Gastroesophageal sphincter (tissue), 3 donors: ENCODE data around the gene SMCO2.

ENCODE experiments used
- EP300 ChIP-seq: sonication (generic); formaldehyde crosslinking; IDR thresholded peaks from one replicate; pipeline ENCODE4 v1.6.1; 2017; ENCODE audit warnings: antibody characterized with exemption, mild to moderate bottlenecking
- POLR2A ChIP-seq, 2 donors: fragments of 450-650 bp; IDR thresholded peaks; one replicate each; pipeline ENCODE4 v1.6.1; 2017; ENCODE audit warnings: antibody characterized with exemption in 2 of 2, mild to moderate bottlenecking in 2 of 2, moderate library complexity in 1 of 2
- POLR2AphosphoS5 ChIP-seq: sonication (generic); formaldehyde crosslinking; IDR thresholded peaks from one replicate; pipeline ENCODE4 v1.6.1; 2017; ENCODE audit warnings: antibody characterized with exemption
- TF ChIP-seq, protein P1 (sequence below), 4 experiments: fragments of 200-600 bp in 2 of 4; fragments of 450-650 bp in 2 of 4; sonication (generic) in 1 of 4; IDR thresholded peaks; one replicate each; pipeline ENCODE4 v1.5.1; 2017 to 2019; ENCODE audit warnings: antibody characterized with exemption in 4 of 4, mild to moderate bottlenecking in 2 of 4, moderate library complexity in 2 of 4

DNA sequence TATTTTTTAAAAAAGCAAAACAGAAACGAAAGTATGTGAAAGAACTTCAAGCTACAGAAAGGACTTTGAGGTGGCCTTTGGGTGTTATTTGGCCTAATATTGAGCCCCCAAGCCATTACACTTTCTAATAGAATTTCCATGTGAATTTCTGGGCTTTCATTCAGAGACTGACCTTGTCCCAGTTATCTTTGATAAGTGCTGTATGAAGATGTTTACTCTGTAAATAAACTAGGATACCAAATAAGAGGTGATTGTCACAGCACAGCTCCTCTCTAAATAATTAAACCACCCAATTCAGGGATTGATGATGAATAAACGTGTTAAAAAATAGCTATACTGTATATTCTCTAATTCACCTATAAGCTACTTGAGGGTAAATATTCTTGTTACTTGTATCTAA, 44.7 kb downstream of the SMCO2 start:
- no peak for TF ChIP-seq POLR2A (IDR thresholded peaks at IDR 0.05)
- TF ChIP-seq, protein P1, sequence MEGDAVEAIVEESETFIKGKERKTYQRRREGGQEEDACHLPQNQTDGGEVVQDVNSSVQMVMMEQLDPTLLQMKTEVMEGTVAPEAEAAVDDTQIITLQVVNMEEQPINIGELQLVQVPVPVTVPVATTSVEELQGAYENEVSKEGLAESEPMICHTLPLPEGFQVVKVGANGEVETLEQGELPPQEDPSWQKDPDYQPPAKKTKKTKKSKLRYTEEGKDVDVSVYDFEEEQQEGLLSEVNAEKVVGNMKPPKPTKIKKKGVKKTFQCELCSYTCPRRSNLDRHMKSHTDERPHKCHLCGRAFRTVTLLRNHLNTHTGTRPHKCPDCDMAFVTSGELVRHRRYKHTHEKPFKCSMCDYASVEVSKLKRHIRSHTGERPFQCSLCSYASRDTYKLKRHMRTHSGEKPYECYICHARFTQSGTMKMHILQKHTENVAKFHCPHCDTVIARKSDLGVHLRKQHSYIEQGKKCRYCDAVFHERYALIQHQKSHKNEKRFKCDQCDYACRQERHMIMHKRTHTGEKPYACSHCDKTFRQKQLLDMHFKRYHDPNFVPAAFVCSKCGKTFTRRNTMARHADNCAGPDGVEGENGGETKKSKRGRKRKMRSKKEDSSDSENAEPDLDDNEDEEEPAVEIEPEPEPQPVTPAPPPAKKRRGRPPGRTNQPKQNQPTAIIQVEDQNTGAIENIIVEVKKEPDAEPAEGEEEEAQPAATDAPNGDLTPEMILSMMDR (IDR thresholded peaks at IDR 0.05) = no peak
- TF ChIP-seq EP300 = no peak
- TF ChIP-seq POLR2AphosphoS5 = no peak
